ENCODE measurements around the gene WWOX.

Gene WWOX

DNA sequence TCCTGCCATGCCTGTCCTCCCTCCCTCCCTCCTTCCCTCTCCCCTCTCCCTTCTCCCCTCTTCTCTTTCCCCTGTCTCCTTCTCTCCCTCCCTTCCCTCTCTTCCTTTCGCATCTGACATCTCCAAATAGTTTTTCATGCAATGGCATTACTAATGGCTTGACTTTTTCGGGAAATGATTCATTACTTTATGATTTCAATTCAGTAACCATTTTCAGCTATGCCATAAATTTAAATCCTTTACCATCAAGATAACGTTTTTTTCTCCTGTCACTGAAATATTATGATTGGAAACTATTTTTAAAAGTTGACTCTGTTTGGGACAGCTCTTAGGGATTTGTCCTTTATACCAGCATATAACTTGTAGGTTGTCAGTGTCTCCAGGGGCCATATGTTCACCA lies 201.0 kb downstream of the WWOX start:
- DNase-seq (ENCODE audit: low spot score): no peak

GRCh38 chr16:78303946-78304345 lies 204.5 kb downstream of the WWOX start:
- no peak for DNase-seq (ENCODE audit: low spot score)

DNA sequence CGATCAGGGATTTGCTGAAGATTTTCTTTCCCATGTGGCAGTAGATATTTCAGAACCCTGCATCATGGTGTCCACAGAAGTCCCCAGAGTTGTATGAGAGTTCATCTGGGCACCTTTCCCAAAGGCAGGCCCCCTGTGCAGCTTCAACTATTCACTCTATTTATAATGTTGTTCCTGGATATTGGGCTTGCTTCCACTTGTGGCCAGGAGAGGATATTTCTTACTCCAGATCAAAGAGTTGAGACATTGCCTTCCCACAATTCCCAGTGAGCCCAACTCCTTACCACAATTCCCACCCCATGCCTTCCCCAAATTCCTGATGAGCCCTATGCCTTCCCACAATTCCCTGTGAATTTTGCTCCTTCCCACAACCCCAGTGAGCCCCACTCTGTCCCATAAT lies 206.9 kb downstream of the WWOX start:
- DNase-seq (ENCODE audit: low spot score): no peak

DNA sequence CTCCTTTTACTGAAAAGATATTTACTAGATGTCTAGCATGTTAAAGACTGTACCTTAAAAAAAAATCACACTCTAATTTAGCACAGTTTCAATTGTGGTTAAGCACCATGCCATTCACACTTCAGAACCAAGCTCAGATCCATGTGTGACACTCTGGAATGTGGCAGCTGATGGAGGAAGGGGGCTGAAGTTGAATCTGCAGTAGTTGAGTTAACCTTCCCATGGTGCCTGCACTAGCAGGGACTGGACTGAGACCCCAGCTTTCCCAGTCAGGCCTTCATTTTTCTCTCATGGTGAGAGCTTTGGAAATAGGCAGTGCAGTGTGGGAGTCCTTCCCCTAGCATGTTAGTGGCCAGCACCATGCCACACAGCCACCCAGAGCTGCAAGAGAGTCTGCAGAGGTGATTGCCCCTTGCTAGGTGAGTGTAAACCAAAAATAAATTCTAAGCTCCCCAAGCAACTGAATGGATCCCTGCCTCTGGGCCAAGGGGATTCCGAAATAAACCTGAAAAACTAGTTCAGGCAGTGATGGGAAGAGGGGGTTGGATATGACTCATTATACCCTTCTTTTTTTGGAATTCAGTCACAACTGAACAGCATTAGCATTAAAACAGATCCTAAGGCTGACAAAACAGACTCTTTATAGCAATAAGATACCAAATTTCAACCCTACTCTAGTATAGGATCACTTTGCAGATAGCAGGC lies 208.5 kb downstream of the WWOX start:
- no peak for DNase-seq (ENCODE audit: low spot score)

DNA sequence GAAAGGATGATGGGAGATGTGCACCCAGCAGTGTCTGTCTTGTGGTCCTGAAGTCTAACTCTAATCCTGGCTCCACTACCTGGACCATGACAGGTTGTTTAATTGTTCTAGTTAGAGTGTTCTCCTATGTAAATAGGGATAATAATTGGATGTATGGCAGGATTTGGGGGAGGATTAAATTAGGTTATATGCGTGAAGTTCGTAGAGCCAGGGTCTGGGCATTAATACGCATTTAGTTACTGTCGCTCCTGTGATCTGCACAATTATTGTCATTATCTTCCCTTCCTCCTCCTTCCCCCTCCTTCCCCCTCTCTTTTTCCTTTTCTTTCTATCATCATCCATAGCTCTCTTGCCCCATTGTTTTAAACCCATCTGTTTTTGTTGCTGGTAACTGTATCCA lies 210.3 kb downstream of the WWOX start:
- no peak for DNase-seq (ENCODE audit: low spot score)

- no peak for DNase-seq (ENCODE audit: low spot score)
These were observed 210.7 kb downstream of the WWOX start for GRCh38 chr16:78310196-78310595.

- no peak for DNase-seq (ENCODE audit: low spot score)
These were observed 211.6 kb downstream of the WWOX start for GRCh38 chr16:78310990-78311561.

- DNase-seq (ENCODE audit: low spot score): no peak
These were observed 212.4 kb downstream of the WWOX start for GRCh38 chr16:78311831-78312230.

GRCh38 chr16:78317564-78318240 lies 218.2 kb downstream of the WWOX start:
- peak; percentile 22 for DNase-seq (ENCODE audit: low spot score)

DNA sequence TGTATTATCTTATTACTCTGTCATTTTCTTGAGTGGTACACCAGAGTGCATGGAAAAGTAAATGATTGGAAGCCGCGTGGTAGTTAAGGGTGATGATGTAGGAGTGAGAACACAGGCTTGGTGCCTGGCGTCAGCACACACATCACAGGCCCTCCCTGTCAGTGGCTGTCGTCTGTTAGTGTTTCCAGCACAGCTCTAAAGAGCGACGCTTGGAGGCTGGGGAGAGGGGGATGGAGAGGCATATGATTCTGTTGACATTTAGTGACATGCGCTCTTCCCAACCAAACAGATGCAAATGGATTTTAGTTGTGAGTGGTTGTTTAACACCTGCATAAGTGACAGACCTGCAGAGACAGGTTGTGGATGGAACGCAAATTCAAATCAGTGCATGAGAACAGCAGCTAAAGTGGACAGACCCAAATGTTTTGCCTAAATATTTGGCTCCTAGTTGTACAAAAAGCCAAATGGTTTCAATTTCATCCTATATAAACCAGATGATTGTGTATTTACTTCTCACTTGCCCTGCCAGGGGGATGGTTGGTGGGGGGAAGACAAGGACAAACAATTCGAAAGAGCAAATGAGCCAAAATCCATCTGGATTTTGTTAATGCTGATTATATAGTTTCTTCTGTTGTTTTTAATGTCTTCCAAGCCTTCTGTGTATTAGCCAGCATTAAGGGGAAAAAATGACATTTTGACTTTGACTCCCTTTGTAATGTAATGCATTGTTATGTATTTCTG lies 222.3 kb downstream of the WWOX start:
- DNase-seq (ENCODE audit: low spot score): no peak

- DNase-seq (ENCODE audit: low spot score): no peak
These were observed 223.9 kb downstream of the WWOX start for GRCh38 chr16:78323315-78323714.

DNA sequence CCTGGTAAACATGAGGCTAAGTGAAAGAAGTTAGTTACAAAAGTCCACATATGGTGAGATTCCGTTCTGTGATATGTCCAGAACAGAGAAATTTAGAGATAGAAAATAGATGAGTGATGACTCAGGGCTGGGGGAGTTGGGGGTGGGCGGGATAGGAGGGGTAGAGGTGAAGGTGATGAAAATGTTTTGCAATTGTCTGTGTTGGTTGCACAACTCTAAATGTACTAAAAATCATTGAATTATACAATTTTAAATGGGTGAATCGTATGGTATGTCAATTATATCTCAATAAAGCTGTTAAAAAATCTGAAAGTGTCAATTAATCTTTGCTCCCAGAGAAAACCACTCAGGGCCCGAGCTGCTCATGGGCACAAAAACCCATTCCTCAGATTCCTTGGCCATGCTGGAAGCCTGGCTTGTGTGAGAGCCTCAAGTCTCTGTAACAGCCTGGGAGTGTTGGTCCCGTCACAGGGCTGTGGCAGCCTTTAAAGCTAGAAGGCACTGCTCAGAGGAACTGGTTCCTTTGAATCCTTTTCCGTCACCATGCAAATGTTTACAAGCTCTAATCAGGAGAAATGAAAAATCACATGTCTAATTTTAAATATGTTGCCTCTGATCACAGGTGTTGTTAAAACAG lies 225.3 kb downstream of the WWOX start:
- no peak for DNase-seq (ENCODE audit: low spot score)

GRCh38 chr16:78325468-78326352 lies 226.3 kb downstream of the WWOX start:
- DNase-seq (ENCODE audit: low spot score): no peak

GRCh38 chr16:78326731-78327130 lies 227.3 kb downstream of the WWOX start:
- no peak for DNase-seq (ENCODE audit: low spot score)

DNA sequence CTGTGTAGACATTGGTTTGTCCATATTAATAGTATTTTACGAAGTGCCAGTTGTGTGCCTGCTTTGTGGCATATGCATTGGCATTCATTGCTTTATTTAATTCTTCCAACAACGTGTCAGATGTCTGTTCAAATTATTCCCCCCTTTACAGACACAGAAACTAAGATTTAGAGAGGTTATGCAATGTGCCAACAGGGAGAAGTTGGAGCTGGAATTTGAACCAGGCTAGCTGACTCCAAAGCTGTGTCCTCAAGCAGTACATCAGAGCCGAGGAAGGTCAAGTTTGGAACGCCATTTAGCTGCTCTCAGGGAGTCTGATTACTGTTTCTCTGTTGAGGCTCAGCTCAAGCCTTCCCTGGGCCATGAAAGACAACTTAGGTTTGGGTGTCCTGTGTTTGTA lies 232.3 kb downstream of the WWOX start:
- DNase-seq (ENCODE audit: low spot score): no peak

DNA sequence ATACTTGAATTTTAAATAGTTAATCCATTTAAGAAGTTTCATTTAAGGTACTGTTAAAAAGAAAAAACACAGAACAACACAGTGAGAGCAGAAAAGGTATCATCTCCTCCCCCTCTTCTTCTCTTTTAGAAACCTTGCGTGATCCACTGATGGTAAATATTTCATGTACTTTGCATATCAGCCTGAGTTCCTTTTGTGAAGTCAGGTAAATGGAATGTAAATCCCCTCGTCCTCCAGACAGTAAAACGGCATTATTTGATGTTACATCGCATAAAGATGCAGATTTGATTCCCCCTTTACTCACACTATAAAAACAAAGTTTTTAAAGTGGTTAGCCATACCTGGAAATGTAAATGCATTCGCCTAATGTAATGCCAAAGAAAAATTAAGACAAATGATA lies 234.4 kb downstream of the WWOX start:
- no peak for DNase-seq (ENCODE audit: low spot score)

DNA sequence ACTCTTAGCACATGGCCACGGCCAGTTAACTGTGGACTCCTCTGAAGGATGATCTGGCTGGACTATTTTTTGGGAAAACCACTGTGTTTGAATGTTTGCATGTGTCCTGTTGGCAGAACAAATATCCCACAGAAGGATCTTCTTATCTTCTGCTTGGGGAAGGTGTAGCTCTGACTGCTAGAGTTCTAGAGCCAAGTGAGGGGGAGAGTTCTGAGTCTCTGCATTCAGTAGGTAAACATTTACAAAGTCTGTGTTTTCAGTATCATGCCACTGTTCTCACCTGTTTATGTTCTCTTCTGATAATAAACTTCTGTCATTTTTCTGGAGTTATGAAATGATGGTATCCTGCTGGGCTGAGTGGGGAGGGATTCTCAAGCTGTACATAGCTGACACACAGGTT lies 241.1 kb downstream of the WWOX start:
- no peak for DNase-seq (ENCODE audit: low spot score)

GRCh38 chr16:78348068-78348467 lies 248.6 kb downstream of the WWOX start:
- no peak for DNase-seq (ENCODE audit: low spot score)

DNA sequence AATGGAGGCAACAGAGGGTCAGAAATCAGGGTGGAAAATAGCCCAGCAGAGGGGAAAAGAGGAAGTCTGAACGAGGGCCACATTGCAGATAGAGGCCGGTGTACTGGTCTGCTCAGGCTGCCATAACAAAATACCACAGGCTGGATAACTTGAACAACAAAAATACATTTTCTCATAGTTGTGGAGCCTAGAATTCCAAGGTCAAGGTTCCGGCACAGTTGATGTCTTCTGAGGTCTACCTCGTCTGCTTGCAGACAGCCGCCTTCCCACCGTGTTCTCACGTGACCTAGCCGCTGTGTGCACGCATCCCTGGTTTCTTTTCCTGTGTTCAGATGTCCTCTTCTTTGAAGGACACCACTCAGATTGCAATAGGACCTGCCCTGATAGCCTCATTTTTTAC lies 249.4 kb downstream of the WWOX start:
- no peak for DNase-seq (ENCODE audit: low spot score)

DNA sequence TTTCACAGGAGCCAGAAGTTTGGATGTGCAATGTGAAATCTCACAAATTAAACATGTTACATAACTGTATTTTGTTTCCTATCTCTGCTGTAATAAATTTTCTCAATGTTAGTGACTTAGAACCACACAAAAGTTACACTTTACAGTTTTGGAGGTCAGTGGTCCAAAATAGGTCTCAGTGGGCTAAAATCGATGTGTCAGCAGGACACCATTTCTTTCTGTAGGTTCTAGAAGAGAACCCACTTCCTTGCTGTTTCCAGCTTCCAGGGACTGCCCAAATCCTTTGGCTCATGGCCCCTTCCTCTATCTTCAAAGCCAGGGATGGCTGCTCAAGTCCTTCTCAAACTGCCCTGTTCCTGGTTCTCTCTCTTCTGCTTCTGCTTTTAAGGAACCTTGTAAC lies 252.7 kb downstream of the WWOX start:
- DNase-seq (ENCODE audit: low spot score): no peak

DNA sequence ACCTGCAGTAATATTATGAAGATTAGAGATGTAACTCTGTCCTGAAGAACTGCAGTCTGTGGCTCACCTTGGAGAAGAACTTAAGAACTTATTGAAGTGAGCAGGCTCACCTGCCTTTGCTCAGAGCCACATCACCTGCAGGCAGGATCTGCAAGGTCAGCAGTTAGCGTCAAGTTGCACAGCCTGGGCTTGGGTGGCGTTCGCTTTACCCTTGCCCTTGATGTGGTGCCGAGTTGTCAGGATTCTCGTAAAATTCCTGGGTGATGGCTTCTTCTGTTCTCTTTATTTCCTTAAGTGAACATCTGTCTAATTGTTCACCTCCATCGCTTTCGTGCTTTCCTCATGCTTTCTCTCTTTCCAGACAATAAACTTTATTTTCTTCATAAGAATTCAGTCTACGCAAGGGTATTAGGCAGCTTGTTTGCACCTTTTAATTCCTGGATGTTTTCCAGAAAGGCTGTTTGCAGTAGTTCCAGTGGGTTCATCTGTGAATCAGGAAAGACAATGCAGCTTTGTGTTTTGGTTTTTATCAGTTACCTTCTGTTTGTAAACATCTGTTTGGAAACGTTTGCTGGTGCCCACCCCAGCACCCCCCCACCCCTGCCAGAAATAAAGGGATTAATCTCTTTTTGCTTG lies 254.3 kb downstream of the WWOX start:
- DNase-seq (ENCODE audit: low spot score): no peak

All from kidney capillary endothelial cell (primary cell).